ENCODE results near the gene ALG12.
A peak's percentile ranks its signal among the peaks of the same experiment; 100 is the strongest.

DNA sequence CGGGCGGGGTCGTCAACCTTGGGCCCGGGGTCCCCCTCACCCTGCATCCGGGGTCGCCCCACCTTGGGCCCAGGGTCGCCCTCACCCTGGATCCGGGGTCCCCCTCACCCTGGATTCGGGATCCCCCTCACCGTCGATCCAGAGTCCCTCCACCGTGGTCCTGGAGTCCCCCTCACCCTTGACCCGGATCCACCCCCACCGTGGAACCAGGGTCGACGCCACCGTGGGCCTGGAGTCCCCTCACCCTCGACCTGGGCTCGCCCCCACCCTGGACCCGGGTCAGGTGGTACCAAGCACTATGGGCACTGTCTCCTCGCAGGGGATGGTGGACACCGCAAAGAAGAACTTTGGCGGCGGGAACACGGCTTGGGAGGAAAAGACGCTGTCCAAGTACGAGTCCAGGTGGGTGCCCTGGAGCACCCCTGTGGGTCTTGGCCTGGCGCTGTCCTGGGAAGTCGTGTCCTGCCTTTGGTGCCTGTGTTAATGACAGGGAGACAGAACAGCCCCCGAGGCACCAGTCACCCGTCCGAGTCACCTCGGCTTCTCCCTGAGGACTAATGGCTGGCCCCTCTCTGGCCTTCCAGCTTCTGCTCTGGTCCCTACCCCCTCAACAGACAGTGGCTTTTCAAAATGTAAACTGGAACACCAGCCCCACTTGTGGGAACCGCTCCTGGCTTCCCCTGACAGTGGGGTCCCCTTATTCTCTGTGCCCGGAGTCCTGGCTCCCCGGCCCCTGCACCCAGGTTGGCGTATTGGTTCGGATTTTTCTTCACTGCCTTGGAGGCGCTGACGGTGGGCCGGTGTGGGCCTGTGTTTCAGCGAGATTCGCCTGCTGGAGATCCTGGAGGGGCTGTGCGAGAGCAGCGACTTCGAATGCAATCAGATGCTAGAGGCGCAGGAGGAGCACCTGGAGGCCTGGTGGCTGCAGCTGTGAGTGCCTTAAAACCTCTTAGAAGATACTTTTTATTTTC, 958 bp upstream of the ALG12 start:
- TF ChIP-seq TAF1 (IDR thresholded peaks at IDR 0.05; ENCODE audit: low read depth) (no peak), TEAD4 (IDR thresholded peaks at IDR 0.05) (no peak), FOXM1 (IDR thresholded peaks at IDR 0.05; ENCODE audit: borderline replicate concordance, low read depth) (no peak), YY1 (IDR thresholded peaks at IDR 0.05; ENCODE audit: low read depth) (no peak), EP300 (IDR thresholded peaks at IDR 0.05; ENCODE audit: borderline replicate concordance) (no peak), MAX (IDR thresholded peaks at IDR 0.05) (no peak), CREB1 (IDR thresholded peaks at IDR 0.05; ENCODE audit: low read depth) (no peak), CEBPB (IDR thresholded peaks at IDR 0.05) (no peak), NFIC (IDR thresholded peaks at IDR 0.05) (no peak), TCF12 (IDR thresholded peaks at IDR 0.05; ENCODE audit: low read depth) (no peak)
- TF ChIP-seq, protein P1, sequence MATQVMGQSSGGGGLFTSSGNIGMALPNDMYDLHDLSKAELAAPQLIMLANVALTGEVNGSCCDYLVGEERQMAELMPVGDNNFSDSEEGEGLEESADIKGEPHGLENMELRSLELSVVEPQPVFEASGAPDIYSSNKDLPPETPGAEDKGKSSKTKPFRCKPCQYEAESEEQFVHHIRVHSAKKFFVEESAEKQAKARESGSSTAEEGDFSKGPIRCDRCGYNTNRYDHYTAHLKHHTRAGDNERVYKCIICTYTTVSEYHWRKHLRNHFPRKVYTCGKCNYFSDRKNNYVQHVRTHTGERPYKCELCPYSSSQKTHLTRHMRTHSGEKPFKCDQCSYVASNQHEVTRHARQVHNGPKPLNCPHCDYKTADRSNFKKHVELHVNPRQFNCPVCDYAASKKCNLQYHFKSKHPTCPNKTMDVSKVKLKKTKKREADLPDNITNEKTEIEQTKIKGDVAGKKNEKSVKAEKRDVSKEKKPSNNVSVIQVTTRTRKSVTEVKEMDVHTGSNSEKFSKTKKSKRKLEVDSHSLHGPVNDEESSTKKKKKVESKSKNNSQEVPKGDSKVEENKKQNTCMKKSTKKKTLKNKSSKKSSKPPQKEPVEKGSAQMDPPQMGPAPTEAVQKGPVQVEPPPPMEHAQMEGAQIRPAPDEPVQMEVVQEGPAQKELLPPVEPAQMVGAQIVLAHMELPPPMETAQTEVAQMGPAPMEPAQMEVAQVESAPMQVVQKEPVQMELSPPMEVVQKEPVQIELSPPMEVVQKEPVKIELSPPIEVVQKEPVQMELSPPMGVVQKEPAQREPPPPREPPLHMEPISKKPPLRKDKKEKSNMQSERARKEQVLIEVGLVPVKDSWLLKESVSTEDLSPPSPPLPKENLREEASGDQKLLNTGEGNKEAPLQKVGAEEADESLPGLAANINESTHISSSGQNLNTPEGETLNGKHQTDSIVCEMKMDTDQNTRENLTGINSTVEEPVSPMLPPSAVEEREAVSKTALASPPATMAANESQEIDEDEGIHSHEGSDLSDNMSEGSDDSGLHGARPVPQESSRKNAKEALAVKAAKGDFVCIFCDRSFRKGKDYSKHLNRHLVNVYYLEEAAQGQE (IDR thresholded peaks at IDR 0.05; ENCODE audit: low read depth): peak; percentile 22; the same call in 1 of the 2 replicates

All from Ishikawa (cell line).